GM19035 (cell line): Measurements from ENCODE around the gene PPM1M.
"Not testable (repeated sequence)": the region's sequence is repeated elsewhere in the genome, so short reads cannot be mapped to it uniquely, and the experiment has no call there.

Source experiments
- ATAC-seq: cut with Tn5 transposase; IDR thresholded peaks from one replicate; pipeline ENCODE4 v1.9.1; 2021; ENCODE audit not compliant: unreplicated experiment

PPM1M gene

GRCh38 chr3:52246264-52246620 lies 683 bp downstream of the PPM1M start:
- ATAC-seq = no peak

DNA sequence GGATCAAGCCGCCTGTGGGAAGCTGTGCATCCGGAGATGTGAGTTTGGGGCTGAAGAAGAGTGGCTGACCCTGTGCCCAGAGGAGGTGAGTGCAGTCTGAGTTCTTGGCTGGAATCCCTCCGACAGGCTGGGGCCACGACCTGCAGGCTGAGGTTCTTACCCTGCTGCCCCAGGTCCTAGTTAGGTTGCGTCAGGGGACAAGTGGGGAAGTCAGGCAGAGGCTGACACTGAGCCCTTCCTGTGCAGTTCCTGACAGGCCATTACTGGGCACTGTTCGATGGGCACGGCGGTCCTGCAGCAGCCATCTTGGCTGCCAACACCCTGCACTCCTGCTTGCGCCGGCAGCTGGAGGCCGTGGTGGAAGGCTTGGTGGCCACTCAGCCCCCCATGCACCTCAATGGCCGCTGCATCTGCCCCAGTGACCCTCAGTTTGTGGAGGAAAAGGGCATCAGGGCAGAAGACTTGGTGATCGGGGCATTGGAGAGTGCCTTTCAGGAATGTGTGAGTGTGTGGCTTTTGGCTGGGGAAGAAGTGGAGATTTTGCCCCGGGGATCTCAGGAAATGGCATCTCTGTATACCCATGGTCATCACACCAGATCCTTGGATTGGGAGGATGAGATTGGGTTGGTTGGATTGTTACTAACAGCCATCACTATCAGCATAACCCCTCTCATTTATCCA lies 1.3 kb downstream of the PPM1M start:
- ATAC-seq = no peak

GRCh38 chr3:52247409-52248164 lies 2.0 kb downstream of the PPM1M start:
- no peak for ATAC-seq

DNA sequence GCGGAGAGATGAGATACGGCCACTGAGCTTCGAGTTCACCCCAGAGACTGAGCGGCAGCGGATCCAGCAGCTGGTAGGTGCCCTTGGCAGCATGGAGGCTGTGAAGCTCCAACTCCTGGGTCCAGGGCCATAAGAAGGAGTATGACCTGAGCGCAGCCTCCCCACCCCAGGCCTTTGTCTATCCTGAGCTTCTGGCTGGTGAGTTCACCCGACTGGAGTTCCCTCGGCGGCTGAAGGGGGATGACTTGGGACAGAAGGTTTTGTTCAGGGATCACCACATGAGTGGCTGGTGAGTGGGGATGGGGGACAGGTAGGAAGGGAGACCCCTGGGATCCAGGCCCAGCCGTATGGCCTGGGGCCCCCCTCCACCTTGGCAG lies 2.6 kb downstream of the PPM1M start:
- no peak for ATAC-seq

- ATAC-seq = no peak
These were observed 3.4 kb downstream of the PPM1M start for GRCh38 chr3:52248816-52249547.

GRCh38 chr3:52249683-52250082 lies 4.1 kb downstream of the PPM1M start:
- no peak for ATAC-seq

DNA sequence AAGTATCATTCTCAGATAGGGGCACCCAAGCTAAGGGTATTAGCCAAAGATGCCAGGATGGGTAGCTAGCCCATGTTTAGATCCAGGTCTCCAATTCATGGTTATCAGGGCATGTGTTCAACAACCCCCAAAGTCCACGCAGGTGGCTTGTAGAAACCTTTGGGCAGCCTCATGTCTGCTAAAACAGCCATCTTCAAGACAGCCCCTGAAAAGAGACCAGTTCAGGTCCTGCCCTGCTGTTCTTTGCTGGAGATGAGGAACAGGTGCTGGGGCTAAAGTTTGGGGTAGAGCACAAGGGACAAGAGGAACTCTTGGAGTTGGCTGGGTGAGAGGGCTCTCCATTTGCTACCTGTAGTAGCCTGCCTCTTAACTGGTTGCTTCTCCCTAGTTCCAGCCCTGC lies 4.6 kb downstream of the PPM1M start:
- ATAC-seq = no peak

GRCh38 chr3:52253314-52254304 lies 8.1 kb downstream of the PPM1M start:
- peak; percentile 92 for ATAC-seq

DNA sequence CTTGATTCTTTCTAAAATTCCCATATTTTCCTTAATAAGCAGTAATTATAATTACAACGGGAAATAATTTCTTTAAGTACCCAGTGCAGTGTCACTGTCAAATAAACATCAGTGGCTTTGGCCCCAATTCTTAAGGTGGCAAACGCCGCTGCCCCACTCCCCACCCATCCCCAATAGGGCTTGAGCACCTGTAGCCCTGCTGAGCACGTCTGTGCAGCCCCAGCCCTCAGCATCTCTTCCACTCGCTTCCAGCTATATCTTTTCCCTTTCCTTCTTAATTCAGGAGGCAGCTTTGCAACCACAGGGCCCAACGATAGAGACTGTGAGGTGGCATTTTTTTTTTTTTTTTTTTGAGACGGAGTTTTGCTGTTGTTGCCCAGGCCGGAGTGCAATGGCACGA lies 9.0 kb downstream of the PPM1M start:
- ATAC-seq = no peak

DNA sequence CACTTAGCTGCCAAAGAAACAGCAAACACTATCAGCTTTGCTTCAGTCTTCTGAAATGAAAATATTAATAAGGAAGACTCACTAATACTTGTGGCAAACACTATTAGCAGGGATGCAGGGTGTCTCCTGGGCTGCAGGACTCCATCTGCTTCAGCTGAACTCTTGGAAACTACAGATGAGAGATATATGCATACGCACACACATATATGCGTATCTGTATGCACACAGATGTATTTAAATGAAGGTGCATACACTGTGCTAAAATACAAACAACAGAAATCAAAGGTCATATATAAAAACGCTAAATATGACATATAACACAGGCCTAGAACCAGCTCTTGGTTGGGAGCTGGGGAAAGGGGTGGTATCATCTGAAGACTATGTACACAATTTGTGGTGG lies 10.6 kb downstream of the PPM1M start:
- no peak for ATAC-seq

DNA sequence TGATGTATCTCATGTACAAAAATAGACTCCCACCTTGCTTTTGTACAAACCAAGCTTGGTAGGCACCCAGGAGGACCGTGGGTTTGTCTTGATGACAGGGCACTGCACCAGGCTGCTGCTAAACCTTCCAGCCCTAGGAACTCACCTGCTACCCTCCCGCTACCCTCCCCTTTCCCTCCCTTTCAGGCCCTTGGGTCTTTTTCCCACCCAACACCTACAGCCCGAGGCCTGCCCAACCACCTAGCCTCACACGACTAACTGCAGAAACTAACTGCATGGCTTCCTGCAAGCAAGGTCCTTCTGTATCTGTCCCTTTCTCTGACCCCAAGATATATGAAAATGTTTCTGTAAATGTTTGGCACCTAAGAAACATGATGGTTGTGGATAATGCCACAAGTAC lies 11.1 kb downstream of the PPM1M start:
- no peak for ATAC-seq

DNA sequence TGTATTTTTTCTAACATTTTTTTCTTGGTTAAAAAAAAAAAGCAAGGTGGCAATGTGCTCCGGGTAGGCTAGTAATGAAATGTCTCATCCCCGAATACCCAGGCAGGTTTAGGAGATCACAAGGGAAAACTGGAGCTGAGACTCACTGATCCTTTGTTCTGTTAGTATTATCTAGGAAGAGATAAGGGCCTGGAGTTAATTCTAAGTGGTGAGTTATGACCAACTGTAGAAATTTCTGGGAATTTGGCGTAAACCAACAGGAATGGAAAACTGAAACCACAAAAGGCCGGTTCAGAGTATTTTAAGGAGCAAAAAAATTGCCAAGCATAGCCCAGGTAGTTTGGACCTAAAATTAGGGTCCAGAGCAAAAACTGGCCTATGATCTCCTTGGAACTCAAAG lies 12.4 kb downstream of the PPM1M start:
- ATAC-seq = no peak

- ATAC-seq = no peak
These were observed 13.5 kb downstream of the PPM1M start for GRCh38 chr3:52259035-52259434.

DNA sequence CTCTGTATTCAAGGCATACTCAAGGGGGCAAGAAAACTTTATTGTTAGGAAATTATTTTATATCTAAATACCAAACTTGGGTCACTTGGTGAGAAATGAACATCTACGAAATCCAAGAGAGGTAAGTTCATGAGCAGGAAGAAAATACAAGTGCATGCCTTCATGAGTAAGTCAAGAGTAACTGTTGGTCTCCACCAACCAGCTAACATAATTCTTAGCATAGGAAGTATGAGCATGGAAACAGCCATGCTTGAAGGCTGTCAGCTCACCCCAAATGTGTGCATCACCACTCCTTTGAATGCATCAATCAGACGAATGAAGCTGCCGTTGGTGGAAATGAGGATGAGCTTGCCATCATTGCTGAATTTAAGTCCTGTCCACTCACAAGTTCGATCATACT lies 13.9 kb downstream of the PPM1M start:
- no peak for ATAC-seq

- ATAC-seq = no peak
These were observed 16.9 kb downstream of the PPM1M start for GRCh38 chr3:52262447-52262846.

DNA sequence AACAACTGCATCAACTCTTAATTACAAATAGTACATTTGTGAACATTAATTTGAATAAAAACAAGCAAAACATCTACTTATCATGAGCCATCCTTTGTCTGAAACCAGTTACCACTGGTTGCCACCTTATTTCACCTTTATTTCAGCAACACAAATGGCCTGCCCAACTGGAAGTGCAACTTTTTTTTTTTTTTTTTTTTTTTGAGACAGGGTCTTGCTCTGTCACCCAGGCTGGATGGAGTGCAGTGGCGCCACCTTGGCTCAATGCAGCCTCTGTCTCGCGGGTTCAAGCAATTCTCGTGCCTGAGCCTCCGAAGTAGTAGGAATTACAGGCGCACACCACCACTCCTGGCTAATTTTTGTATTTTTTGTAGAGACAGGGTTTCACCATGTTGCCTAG lies 19.8 kb downstream of the PPM1M start:
- no peak for ATAC-seq

DNA sequence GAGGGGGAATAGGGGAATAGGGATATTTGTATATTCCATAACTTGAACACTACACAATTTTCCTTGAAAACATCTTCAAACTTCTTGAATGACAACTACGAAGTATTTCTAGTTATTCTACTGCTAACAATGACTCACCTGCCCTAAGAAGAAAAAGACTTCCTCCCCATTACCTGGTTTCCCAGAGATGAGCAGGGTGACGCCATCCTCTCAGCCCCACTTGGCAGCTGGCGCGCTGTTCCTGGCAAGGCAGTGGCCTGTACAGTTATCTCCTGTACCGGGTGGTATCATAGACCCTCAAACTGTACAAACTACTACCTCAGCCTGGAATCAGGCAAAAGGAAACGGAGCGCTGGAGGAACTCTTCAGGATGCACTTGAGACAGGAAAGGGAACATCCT lies 22.5 kb downstream of the PPM1M start:
- no peak for ATAC-seq

DNA sequence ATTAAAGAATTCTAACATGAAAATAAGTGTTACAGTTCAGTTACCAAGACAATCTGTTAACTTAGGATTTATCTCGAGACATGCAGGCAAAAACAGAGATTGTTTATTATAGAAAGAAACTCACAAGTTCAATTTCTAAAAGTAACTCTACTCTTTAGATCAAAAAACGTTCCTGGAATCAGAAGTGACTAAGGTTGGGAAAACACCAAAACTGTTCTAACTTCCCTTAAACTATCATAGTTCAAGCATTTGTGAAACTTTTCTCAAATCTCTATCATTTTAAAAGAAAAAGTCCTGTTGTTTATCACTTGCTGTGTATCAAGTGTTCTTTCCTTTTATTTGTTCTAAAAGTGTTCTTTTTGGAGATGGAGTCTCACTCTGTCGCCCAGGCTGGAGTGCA lies 24.2 kb downstream of the PPM1M start:
- ATAC-seq = no peak

- ATAC-seq = no peak
These were observed 24.7 kb downstream of the PPM1M start for GRCh38 chr3:52270252-52270754.

GRCh38 chr3:52272172-52272571 lies 26.6 kb downstream of the PPM1M start:
- not testable (repeated sequence) for ATAC-seq

DNA sequence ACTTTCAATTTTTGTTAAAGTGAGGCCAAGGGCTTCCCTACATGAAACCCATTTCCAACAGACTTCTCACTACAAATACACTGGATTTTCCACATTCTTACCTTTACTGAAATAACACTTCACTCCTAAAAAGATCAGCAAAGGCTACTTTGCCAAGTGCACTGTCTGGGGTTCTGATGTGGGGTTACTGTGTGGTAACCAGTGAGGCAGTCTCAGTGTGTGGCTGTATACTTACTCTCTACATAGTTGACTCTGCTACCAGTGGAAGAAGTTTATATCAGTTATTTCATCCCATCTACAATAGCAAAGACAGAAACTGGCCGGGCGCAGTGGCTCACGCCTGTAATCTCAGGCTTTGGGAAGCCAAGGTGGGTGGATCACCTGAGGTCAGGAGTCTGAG lies 27.3 kb downstream of the PPM1M start:
- ATAC-seq = no peak
